ENCODE data around the gene PCNP. TPM values are rescaled to one million over a fixed set of nuclear protein-coding genes. Genes with fewer than 3 reads are reported as not detected.

The PCNP gene
- total RNA-seq, 4 donors from 2014 or later: 107 to 159 (median 130) TPM

- H3K27me3 ChIP-seq: no peaks in the 10 kb centered on the region
- ATAC-seq: no peak
- 81% methylated on average over 3 of the region's 3 CpGs; no CpG with 5 or more reads in 1 of the 2 donors for WGBS, 2 donors (ENCODE audit: low coverage in 1 of 2)
- no peak overlapping the region for H3K4me3 ChIP-seq
- no peak overlapping the region for H3K27ac ChIP-seq
- H3K9me3 ChIP-seq: peaks cover 0 to 4% (median 0%) of the 10 kb centered on the region in 3 donors
- H3K36me3 ChIP-seq: no peaks in the 10 kb centered on the region
- no peaks in the 10 kb centered on the region for H3K4me1 ChIP-seq
- TF ChIP-seq POLR2A (IDR thresholded peaks at IDR 0.05) (no peak), CTCF (IDR thresholded peaks at IDR 0.05) (no peak), EP300 (IDR thresholded peaks at IDR 0.05) (no peak), POLR2AphosphoS5 (IDR thresholded peaks at IDR 0.05) (no peak)
Measured at GRCh38 chr3:101619734-101620133, 45.8 kb downstream of the PCNP start.

- peaks cover 0 to 4% (median 0%) of the 10 kb centered on the region in 3 donors for H3K9me3 ChIP-seq
Measured at GRCh38 chr3:101623656-101624055, 49.7 kb downstream of the PCNP start.

DNA sequence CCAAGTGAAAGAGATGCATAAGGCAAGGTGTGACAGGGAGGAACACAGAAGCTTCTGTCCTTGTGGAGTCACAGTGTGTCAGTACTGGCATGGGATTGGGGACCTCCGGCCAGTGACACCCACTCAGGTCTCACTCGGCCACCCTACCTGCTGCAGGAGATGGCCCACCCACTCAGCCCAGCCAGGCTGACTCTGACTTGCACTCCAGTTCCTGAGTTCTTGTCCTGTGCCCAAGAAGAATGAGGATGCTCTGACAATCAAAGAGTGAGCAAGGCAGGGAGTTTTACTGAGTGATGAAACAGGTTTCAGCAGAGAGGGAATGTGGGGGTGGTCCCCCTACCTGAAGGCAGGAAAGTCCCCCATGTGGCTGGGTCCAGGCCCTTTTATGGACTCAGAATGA is 50.9 kb downstream of the PCNP start:
- ATAC-seq: no peak
- Histone ChIP-seq H3K27ac (no peak overlapping the region), H3K36me3 (no peaks in the 10 kb centered on the region), H3K4me1 (no peaks in the 10 kb centered on the region), H3K9me3 (peaks cover 0 to 2% (median 0%) of the 10 kb centered on the region in 3 donors), H3K27me3 (no peaks in the 10 kb centered on the region), H3K4me3 (no peak overlapping the region)
- no peak for TF ChIP-seq POLR2A (IDR thresholded peaks at IDR 0.05)
- no peak for TF ChIP-seq POLR2AphosphoS5 (IDR thresholded peaks at IDR 0.05)
- TF ChIP-seq EP300 (IDR thresholded peaks at IDR 0.05): no peak
- TF ChIP-seq CTCF (IDR thresholded peaks at IDR 0.05): no peak
- WGBS, 2 donors (ENCODE audit: low coverage in 1 of 2): 80 to 83% methylated on average over 1 of the region's 2 CpGs

More at GRCh38 chr3:101623656-101624055, 49.7 kb downstream of the PCNP start:
- Histone ChIP-seq H3K4me1 (no peaks in the 10 kb centered on the region), H3K27ac (no peak overlapping the region), H3K27me3 (no peaks in the 10 kb centered on the region), H3K4me3 (no peak overlapping the region), H3K36me3 (no peaks in the 10 kb centered on the region)
- 80 to 100% methylated on average over 1 of the region's 1 CpG for WGBS, 2 donors (ENCODE audit: low coverage in 1 of 2)
- TF ChIP-seq CTCF (IDR thresholded peaks at IDR 0.05): no peak
- TF ChIP-seq POLR2A (IDR thresholded peaks at IDR 0.05): no peak
- no peak for TF ChIP-seq EP300 (IDR thresholded peaks at IDR 0.05)
- no peak for ATAC-seq

DNA sequence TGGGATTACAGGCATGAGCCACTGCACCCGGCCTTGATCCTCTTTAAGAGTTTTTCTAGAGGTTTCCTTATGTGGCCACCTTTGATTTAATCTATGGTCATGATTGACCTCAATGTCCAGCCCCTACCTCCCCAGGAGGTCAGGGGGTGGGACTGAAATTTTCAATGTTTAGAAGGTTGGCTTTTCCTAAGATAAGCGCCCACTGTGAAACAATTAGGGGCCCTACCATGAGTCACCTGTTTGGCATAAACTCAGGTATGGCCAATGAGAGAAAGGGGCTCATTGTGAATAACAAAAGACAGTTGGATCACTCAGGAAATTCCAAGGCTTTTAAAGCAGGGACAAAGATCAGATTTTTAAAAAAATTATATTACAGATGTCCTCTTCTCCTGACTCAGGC is 51.9 kb downstream of the PCNP start:
- TF ChIP-seq POLR2A (IDR thresholded peaks at IDR 0.05) (no peak), CTCF (IDR thresholded peaks at IDR 0.05) (no peak), EP300 (IDR thresholded peaks at IDR 0.05) (no peak), POLR2AphosphoS5 (IDR thresholded peaks at IDR 0.05) (no peak)
- Histone ChIP-seq H3K27ac (no peak overlapping the region), H3K36me3 (no peaks in the 10 kb centered on the region), H3K9me3 (no peaks in the 10 kb centered on the region), H3K4me3 (no peak overlapping the region), H3K27me3 (no peaks in the 10 kb centered on the region), H3K4me1 (no peaks in the 10 kb centered on the region)
- ATAC-seq: no peak
- WGBS, 2 donors (ENCODE audit: low coverage in 1 of 2): 71 to 91% methylated on average over 1 of the region's 2 CpGs

DNA sequence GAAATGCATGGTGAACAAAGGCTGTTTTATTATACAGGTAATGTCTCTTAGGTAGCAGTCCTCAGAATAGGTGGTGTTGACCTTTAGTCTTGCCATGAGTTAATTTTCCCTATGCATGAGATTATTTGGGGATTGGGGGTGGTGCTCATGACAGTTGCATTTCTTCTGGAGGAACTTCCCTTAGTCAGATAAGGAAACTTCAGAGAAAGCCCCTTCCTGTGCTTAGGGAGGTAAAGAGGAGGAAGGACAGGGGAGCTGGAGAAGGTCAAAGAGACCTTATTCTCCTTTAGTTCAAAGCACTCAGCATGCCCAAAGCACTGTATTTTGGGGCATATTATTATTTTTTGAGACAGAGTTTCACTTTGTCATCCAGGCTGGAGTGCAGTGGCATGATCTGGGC is 55.2 kb downstream of the PCNP start:
- no peaks in the 10 kb centered on the region for H3K36me3 ChIP-seq
- H3K27ac ChIP-seq: no peak overlapping the region
- no peaks in the 10 kb centered on the region for H3K9me3 ChIP-seq
- TF ChIP-seq POLR2AphosphoS5 (IDR thresholded peaks at IDR 0.05) (no peak), EP300 (IDR thresholded peaks at IDR 0.05) (no peak), POLR2A (IDR thresholded peaks at IDR 0.05) (no peak), CTCF (IDR thresholded peaks at IDR 0.05) (no peak)
- no peaks in the 10 kb centered on the region for H3K27me3 ChIP-seq
- no peaks in the 10 kb centered on the region for H3K4me1 ChIP-seq
- ATAC-seq: no peak
- no peak overlapping the region for H3K4me3 ChIP-seq

Measured in gastroesophageal sphincter (tissue), 4 donors.